ENCODE measurements around the gene BCAN. TPM values are rescaled to one million over a fixed set of nuclear protein-coding genes. Genes with fewer than 3 reads are reported as not detected.

The BCAN gene
- total RNA-seq, 1 experiment from 2014 or later: 1.2 TPM

DNA sequence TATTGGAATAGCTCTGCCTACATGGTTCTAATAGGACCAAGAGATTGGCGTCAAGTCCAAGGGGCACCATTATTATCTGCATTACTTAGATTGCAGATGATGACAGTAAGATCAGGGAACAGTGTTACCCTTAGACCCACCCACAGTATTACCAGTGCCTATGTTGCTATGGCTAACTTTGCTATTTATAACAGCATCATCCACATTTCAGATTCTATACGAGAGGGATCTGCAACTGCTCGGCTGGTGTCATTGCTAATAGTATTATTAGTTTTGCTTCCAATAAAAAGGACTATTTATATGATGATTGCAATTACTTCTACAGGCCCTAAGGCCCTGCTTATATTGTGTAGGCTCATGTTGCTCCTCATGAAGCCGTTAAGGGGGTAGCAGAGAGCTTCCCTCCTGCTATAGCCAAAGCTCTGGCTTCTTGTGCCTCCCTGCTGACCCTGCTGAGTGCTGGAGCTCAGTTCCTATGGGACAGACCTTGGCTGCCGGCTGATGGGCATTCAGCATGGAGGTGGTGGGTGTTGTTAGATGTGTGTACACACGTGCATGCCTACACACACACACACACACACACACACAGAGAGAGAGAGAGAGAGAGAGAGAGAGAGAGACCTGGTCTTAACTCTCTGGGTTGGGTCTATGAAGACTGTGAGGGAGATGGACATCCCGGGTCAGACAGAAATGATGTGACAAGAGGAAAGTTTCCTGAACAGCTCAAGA, 1.3 kb downstream of the BCAN start:
- Histone ChIP-seq H2BK120ac (ENCODE audit: low read depth, low read length, poor library complexity, severe bottlenecking) (no peak overlapping the region), H2BK15ac (ENCODE audit: low read depth, low read length) (no peak overlapping the region), H3K4me1 (ENCODE audit: insufficient read depth, low read length) (peaks cover 4% of the 10 kb centered on the region; the same call in 1 of the 2 replicates), H2AK5ac (ENCODE audit: insufficient read length, low read length) (no peak overlapping the region), H3K9ac (ENCODE audit: extremely low read depth, insufficient read length, low read length) (no peak overlapping the region), H3K14ac (ENCODE audit: insufficient read depth, low read length) (no peak overlapping the region), H3K23me2 (ENCODE audit: insufficient read length, low read depth, low read length, poor library complexity, severe bottlenecking) (peaks cover 11% of the 10 kb centered on the region), H3K27ac (ENCODE audit: insufficient read length, low read depth, low read length) (no peak overlapping the region), H2BK20ac (ENCODE audit: low read depth, low read length, poor library complexity, severe bottlenecking) (no peak overlapping the region), H3K4me2 (ENCODE audit: insufficient read depth, insufficient read length, low read length) (peak overlapping the region; percentile 92), H3K18ac (ENCODE audit: insufficient read length, low read depth, low read length) (no peak overlapping the region), H4K5ac (ENCODE audit: insufficient read length, low read depth, low read length) (no peak overlapping the region), H3K79me1 (ENCODE audit: insufficient read depth, low read depth, low read length, poor library complexity, severe bottlenecking) (no peaks in the 10 kb centered on the region), H2BK12ac (ENCODE audit: insufficient read length, low read depth, low read length) (no peak overlapping the region), H3K9me3 (ENCODE audit: control insufficient read depth, low read depth, low read length) (no peaks in the 10 kb centered on the region), H3K56ac (ENCODE audit: insufficient read length, low read depth, low read length) (no peak overlapping the region), H4K91ac (ENCODE audit: insufficient read length, low read depth, low read length) (no peak overlapping the region), H2AFZ (ENCODE audit: low read length) (no peak overlapping the region), H2BK5ac (ENCODE audit: insufficient read length, low read length) (no peak overlapping the region), H3K27me3 (ENCODE audit: insufficient read depth, low read length) (peaks cover 10% of the 10 kb centered on the region; the same call in 1 of the 2 replicates), H4K8ac (replicated peaks; ENCODE audit: insufficient read length, low read depth, low read length) (no peak overlapping the region), H3K79me2 (ENCODE audit: insufficient read depth, low read length) (no peaks in the 10 kb centered on the region), H3K23ac (ENCODE audit: insufficient read length, low read depth, low read length) (no peak overlapping the region), H4K20me1 (ENCODE audit: control insufficient read depth, insufficient read depth, insufficient read length) (no peaks in the 10 kb centered on the region), H3T11ph (ENCODE audit: low read length) (no peak overlapping the region), H3K4ac (ENCODE audit: low read depth, low read length) (no peak overlapping the region)
- no peak for TF ChIP-seq CTCF (conservative IDR thresholded peaks at IDR 0.05)
- no peaks in the 10 kb centered on the region for H3K36me3 Mint-ChIP-seq (ENCODE audit: insufficient read depth in 1 of 3, low read depth in 3 of 3)
- peaks cover 24 to 25% of the 10 kb centered on the region in 2 experiments for H3K4me1 Mint-ChIP-seq
- H3K9me3 Mint-ChIP-seq: no peaks in the 10 kb centered on the region; a peak in 1 of 5 replicates
- no CpG with 5 or more reads among the region's 7 CpGs for WGBS (ENCODE audit: extremely low coverage, insufficient read length, low lambda C conversion rate)
- no peak overlapping the region for H3K27ac Mint-ChIP-seq
- H3K4me3 Mint-ChIP-seq: peak overlapping the region in 1 of 2 experiments; percentile 82; a peak in 3 of 5 replicates
- DNase-seq: no peak
- peaks cover 96% of the 10 kb centered on the region for H3K27me3 Mint-ChIP-seq (ENCODE audit: low read depth)
